H1 (cell line): ENCODE data around the gene CFDP1. TPM values are rescaled to one million over a fixed set of nuclear protein-coding genes. Genes with fewer than 3 reads are reported as not detected.

Source experiments
- CTCF ChIA-PET: fragments of 300-600 bp; sonication (Branson Sonifier 250); formaldehyde crosslinking; loops from one replicate; lab custom pipeline; 2021; ENCODE audit not compliant: partially characterized antibody; lab: Charles Lee
- POLR2A ChIA-PET: fragments of 300-600 bp; sonication (Branson Sonifier 250); formaldehyde crosslinking; loops from one replicate; lab custom pipeline; 2021; ENCODE audit warnings: inconsistent platforms; ENCODE audit not compliant: partially characterized antibody; lab: Charles Lee
- DNase-seq, 2 experiments: peaks; one replicate each; pipeline versions ENCODE4 v3.0.0 to v3.0.0-alpha.2; 2010 to 2022; ENCODE audit warnings: low spot score in 2 of 2, low read depth in 1 of 2, mixed read lengths in 1 of 2
- FAIRE-seq: peaks from 2 replicates; lab custom pipeline; 2011; peaks lifted over from hg19 to GRCh38; lab: Jason Lieb, UNC
- H2AFZ ChIP-seq: 2 replicates; pipeline ENCODE4 v1.8.1; 2012; ENCODE audit warnings: low read length, inconsistent platforms
- H2AK5ac ChIP-seq: 2 replicates; pipeline ENCODE4 v1.6.1; 2013; ENCODE audit warnings: low read depth, low read length
- H2BK120ac ChIP-seq: replicated peaks from 2 replicates; pipeline ENCODE3; 2013; ENCODE audit warnings: low read depth, low read length, inconsistent platforms
- H2BK12ac ChIP-seq: 2 replicates; pipeline ENCODE4 v1.6.1; 2013; ENCODE audit warnings: low read depth, low read length
- H2BK15ac ChIP-seq: 2 replicates; pipeline ENCODE4 v1.6.1; 2013; ENCODE audit warnings: low read length
- H2BK20ac ChIP-seq: 2 replicates; pipeline ENCODE4 v1.6.1; 2013; ENCODE audit warnings: low read length
- H2BK5ac ChIP-seq: 2 replicates; pipeline ENCODE4 v1.6.1; 2013; ENCODE audit warnings: low read depth, low read length
- H3K14ac ChIP-seq: 2 replicates; pipeline ENCODE4 v1.6.1; 2013; ENCODE audit warnings: inconsistent platforms; ENCODE audit not compliant: insufficient read length
- H3K18ac ChIP-seq: 2 replicates; pipeline ENCODE4 v1.6.1; 2013; ENCODE audit warnings: low read length; ENCODE audit errors: extremely low read depth
- H3K23ac ChIP-seq: 2 replicates; pipeline ENCODE4 v1.6.1; 2013; ENCODE audit warnings: inconsistent platforms; ENCODE audit not compliant: insufficient read length
- H3K23me2 ChIP-seq: 2 replicates; pipeline ENCODE4 v1.6.1; 2013; ENCODE audit warnings: low read depth, low read length
- H3K27ac ChIP-seq: 2 replicates; pipeline ENCODE4 v1.6.1; 2011; ENCODE audit warnings: low read depth, low read length, inconsistent platforms
- H3K27me3 ChIP-seq, 4 experiments: replicated peaks in 1 of 4; 1 replicate in 1 of 4; 2 replicates in 3 of 4; pipeline versions ENCODE4 v1.6.1 to v1.8.1; 2011 to 2013; ENCODE audit warnings: low read length in 3 of 4, mild to moderate bottlenecking in 3 of 4, inconsistent platforms in 2 of 4, mixed read lengths in 2 of 4, moderate library complexity in 1 of 4; ENCODE audit not compliant: control insufficient read depth in 3 of 4, insufficient read depth in 3 of 4; ENCODE audit errors: extremely low read depth in 1 of 4
- H3K36me3 ChIP-seq, 4 experiments: 2 replicates each; pipeline versions ENCODE4 v1.6.1 to v1.8.1; 2011 to 2013; ENCODE audit warnings: mild to moderate bottlenecking in 4 of 4, low read length in 3 of 4, moderate library complexity in 2 of 4, control low read depth in 1 of 4, inconsistent platforms in 1 of 4; ENCODE audit not compliant: insufficient read depth in 4 of 4, control insufficient read depth in 2 of 4
- H3K4ac ChIP-seq: replicated peaks from 2 replicates; pipeline ENCODE3; 2013; ENCODE audit warnings: low read length, low read depth, mixed read lengths, inconsistent platforms; ENCODE audit not compliant: insufficient read length
- H3K4me1 ChIP-seq, 4 experiments: replicated peaks in 1 of 4; 1 replicate in 1 of 4; 2 replicates in 3 of 4; pipeline versions ENCODE4 v1.6.1 to v1.8.1; 2011 to 2013; ENCODE audit warnings: low read length in 3 of 4, inconsistent platforms in 2 of 4, mixed read lengths in 1 of 4; ENCODE audit not compliant: insufficient read depth in 4 of 4, control insufficient read depth in 3 of 4
- H3K4me2 ChIP-seq, 2 experiments: 2 replicates each; pipeline versions ENCODE4 v1.6.1 to v1.8.1; 2011 to 2013; ENCODE audit warnings: low read depth in 2 of 2, low read length in 2 of 2, control low read depth in 1 of 2, inconsistent platforms in 1 of 2, mild to moderate bottlenecking in 1 of 2; ENCODE audit not compliant: insufficient read depth in 1 of 2
- H3K4me3 ChIP-seq, 4 experiments: fragments of 200-600, 300-600 bp in 1 of 4; sonication (generic), shearing (Covaris generic), sonication (Bioruptor Twin) in 1 of 4; 2 replicates each; pipeline versions ENCODE4 v1.5.1 to v1.8.1; 2011 to 2016; ENCODE audit warnings: low read length in 4 of 4, low read depth in 3 of 4, control low read depth in 2 of 4, inconsistent platforms in 2 of 4, mild to moderate bottlenecking in 2 of 4, mixed read lengths in 1 of 4, moderate library complexity in 1 of 4; ENCODE audit not compliant: insufficient read depth in 2 of 4; ENCODE audit errors: extremely low read depth in 1 of 4
- H3K56ac ChIP-seq: replicated peaks from 2 replicates; pipeline ENCODE3; 2013; ENCODE audit warnings: low read depth, mild to moderate bottlenecking, mixed read lengths, low read length, inconsistent platforms; ENCODE audit not compliant: insufficient read length
- H3K79me1 ChIP-seq: 2 replicates; pipeline ENCODE4 v1.6.1; 2013; ENCODE audit warnings: low read depth, low read length, control low read depth
- H3K79me2 ChIP-seq, 2 experiments: 2 replicates each; pipeline versions ENCODE4 v1.6.1 to v1.8.1; 2012 to 2013; ENCODE audit warnings: low read length in 2 of 2, mild to moderate bottlenecking in 2 of 2, inconsistent platforms in 1 of 2; ENCODE audit not compliant: insufficient read depth in 2 of 2, control insufficient read depth in 1 of 2
- H3K9ac ChIP-seq, 4 experiments: replicated peaks in 1 of 4; 1 replicate in 1 of 4; 2 replicates in 3 of 4; pipeline versions ENCODE4 v1.6.1 to v1.8.1; 2011 to 2013; ENCODE audit warnings: low read depth in 3 of 4, low read length in 3 of 4, control low read depth in 2 of 4, mild to moderate bottlenecking in 2 of 4, moderate library complexity in 2 of 4, inconsistent platforms in 1 of 4; ENCODE audit errors: extremely low read depth in 1 of 4
- H3K9me3 ChIP-seq, 2 experiments: 2 replicates each; pipeline versions ENCODE4 v1.6.1 to v1.8.1; 2012 to 2013; ENCODE audit warnings: mild to moderate bottlenecking in 2 of 2, moderate library complexity in 2 of 2, control low read depth in 1 of 2, inconsistent platforms in 1 of 2, low read depth in 1 of 2, low read length in 1 of 2, mixed read lengths in 1 of 2; ENCODE audit not compliant: insufficient read depth in 2 of 2
- H4K20me1 ChIP-seq, 2 experiments: replicated peaks in 1 of 2; 2 replicates each; pipeline versions ENCODE3 to v1.8.1; 2011 to 2013; ENCODE audit warnings: inconsistent platforms in 2 of 2, low read length in 2 of 2, mild to moderate bottlenecking in 1 of 2; ENCODE audit not compliant: insufficient read depth in 2 of 2, control insufficient read depth in 1 of 2
- H4K5ac ChIP-seq: 2 replicates; pipeline ENCODE4 v1.6.1; 2013; ENCODE audit warnings: low read length, low read depth, mixed read lengths, inconsistent platforms; ENCODE audit not compliant: insufficient read length
- H4K8ac ChIP-seq: 2 replicates; pipeline ENCODE4 v1.8.0; 2013; ENCODE audit warnings: mild to moderate bottlenecking, moderate library complexity, low read length, inconsistent platforms; ENCODE audit not compliant: insufficient read depth; ENCODE audit errors: extremely low read depth
- H4K91ac ChIP-seq: replicated peaks from 2 replicates; pipeline ENCODE3; 2013; ENCODE audit warnings: low read length, mixed read lengths, inconsistent platforms; ENCODE audit not compliant: insufficient read length
- BCL11A ChIP-seq, 2 experiments: IDR thresholded peaks; one replicate each; pipeline ENCODE4 v1.6.1; 2011; ENCODE audit warnings: low read depth in 2 of 2, low read length in 2 of 2, mild to moderate bottlenecking in 2 of 2
- CHD2 ChIP-seq: IDR thresholded peaks from 2 replicates; pipeline ENCODE4 v1.6.1; 2012; ENCODE audit warnings: low read length, improper control_type of control experiment
- EP300 ChIP-seq, 2 experiments: IDR thresholded peaks; 1 replicate in 1 of 2; 2 replicates in 1 of 2; pipeline ENCODE4 v1.6.1; 2011 to 2012; ENCODE audit warnings: low read depth in 2 of 2, low read length in 2 of 2, mild to moderate bottlenecking in 2 of 2, borderline replicate concordance in 1 of 2, inconsistent platforms in 1 of 2, moderate library complexity in 1 of 2
- EZH2 ChIP-seq: fragments of 200-600 bp; sonication (generic); IDR thresholded peaks from 2 replicates; pipeline ENCODE4 v1.7.1; 2012; ENCODE audit warnings: low read depth, mild to moderate bottlenecking, moderate library complexity, low read length, inconsistent platforms; ENCODE audit not compliant: severe bottlenecking
- FOSL1 ChIP-seq: IDR thresholded peaks from 2 replicates; pipeline ENCODE4 v1.6.1; 2011; ENCODE audit warnings: mild to moderate bottlenecking, low read depth, low read length, moderate library complexity; ENCODE audit not compliant: insufficient read depth
- GABPA ChIP-seq: IDR thresholded peaks from 2 replicates; pipeline ENCODE4 v1.6.1; 2011; ENCODE audit warnings: mild to moderate bottlenecking, low read length, moderate library complexity, borderline replicate concordance; ENCODE audit not compliant: insufficient read depth
- HDAC6 ChIP-seq: IDR thresholded peaks from one replicate; pipeline ENCODE4 v1.7.1; 2012; ENCODE audit warnings: low read depth, mild to moderate bottlenecking, inconsistent platforms, low read length, moderate library complexity
- PHF8 ChIP-seq: fragments of 200-600 bp; sonication (generic); conservative IDR thresholded peaks from 2 replicates; pipeline ENCODE4 v1.7.1; 2012; ENCODE audit warnings: low read depth, mild to moderate bottlenecking, inconsistent platforms, low read length, moderate library complexity
- RXRA ChIP-seq: IDR thresholded peaks from 2 replicates; pipeline ENCODE4 v1.6.1; 2011; ENCODE audit warnings: low read depth, mild to moderate bottlenecking, low read length, moderate library complexity; ENCODE audit not compliant: insufficient read depth
- SIN3A ChIP-seq, 2 experiments: IDR thresholded peaks in 1 of 2; conservative IDR thresholded peaks in 1 of 2; 2 replicates each; pipeline ENCODE4 v1.6.1; 2011 to 2012; ENCODE audit warnings: low read length in 2 of 2, improper control_type of control experiment in 1 of 2, low read depth in 1 of 2, mild to moderate bottlenecking in 1 of 2
- SP1 ChIP-seq: IDR thresholded peaks from 2 replicates; pipeline ENCODE4 v1.6.1; 2011; ENCODE audit warnings: low read depth, low read length
- SUZ12 ChIP-seq: fragments of 200-600 bp; sonication (generic); IDR thresholded peaks from 2 replicates; pipeline ENCODE4 v1.6.1; 2012; ENCODE audit warnings: mild to moderate bottlenecking, inconsistent platforms, low read length, moderate library complexity, mixed read lengths
- YY1 ChIP-seq: IDR thresholded peaks from 2 replicates; pipeline ENCODE4 v1.6.1; 2011; ENCODE audit warnings: low read depth, mild to moderate bottlenecking, low read length
- ZNF274 ChIP-seq: IDR thresholded peaks from 2 replicates; pipeline ENCODE4 v1.7.0; 2012; ENCODE audit warnings: low read length, borderline replicate concordance; ENCODE audit errors: extremely low read depth
- WGBS, 2 experiments: shearing (Covaris generic) in 1 of 2; methylation state at CpG; one replicate each; pipeline versions ENCODE4 v1.1.6 to v1.1.7; 2013 to 2015; ENCODE audit warnings: low lambda C conversion rate in 2 of 2, mixed read lengths in 2 of 2, inconsistent platforms in 1 of 2, low coverage in 1 of 2, missing lambda C conversion rate in 1 of 2; ENCODE audit not compliant: insufficient replicate concordance in 2 of 2, insufficient coverage in 1 of 2, insufficient read length in 1 of 2; ENCODE audit errors: extremely low coverage in 1 of 2, missing lambda C conversion rate in 1 of 2; 5-methylcytosine and 5-hydroxymethylcytosine counted together
- polyA plus RNA-seq, 7 experiments: library from polyadenylated mRNA; depleted of rRNA in 3 of 7; stranded (reverse) in 5 of 7; unstranded in 2 of 7; fragments of >200 nt in 5 of 7; fragments of 200-250 nt in 2 of 7; gene quantifications; 1 replicate in 5 of 7; 2 replicates in 1 of 7; 4 replicates in 1 of 7; pipeline versions ENCODE4 v1.2.1 to v1.2.3, GENCODE V29; 2011 to 2013; ENCODE audit warnings: missing spikeins in 2 of 7, mixed read lengths in 2 of 7
- total RNA-seq: library from RNA; stranded (reverse); fragmentation: NEBNext Ultra II Directional; extraction: Animal tissue kit (Norgen Biotek cat#: 25700); gene quantifications from 2 replicates; pipeline ENCODE4 v1.2.1, GENCODE V29; 2021

CFDP1 gene
- total and polyA plus RNA-seq, 2 of the 8 experiments (the other 6 are each of a cell fraction or from before 2014, with no cell fraction given) = 25.5 to 77.3 TPM

GRCh38 chr16:75288181-75288580 lies 145.1 kb downstream of the CFDP1 start:
- Histone ChIP-seq H3K4me1 (no peaks in the 10 kb centered on the region), H3K79me2 (no peaks in the 10 kb centered on the region), H3K27me3 (no peaks in the 10 kb centered on the region), H2BK15ac (no peak overlapping the region), H3K27ac (no peak overlapping the region), H3K14ac (no peak overlapping the region), H2AK5ac (no peak overlapping the region), H3K79me1 (no peaks in the 10 kb centered on the region), H2BK120ac (no peak overlapping the region), H2AFZ (no peak overlapping the region), H3K4ac (no peak overlapping the region), H3K23ac (no peak overlapping the region), H4K20me1 (peaks cover 0 to 4% of the 10 kb centered on the region in 2 experiments), H3K9me3 (no peaks in the 10 kb centered on the region), H2BK20ac (no peak overlapping the region), H4K8ac (no peak overlapping the region), H3K18ac (no peak overlapping the region), H3K23me2 (no peaks in the 10 kb centered on the region), H4K91ac (no peak overlapping the region), H4K5ac (no peak overlapping the region), H2BK5ac (no peak overlapping the region), H3K9ac (no peak overlapping the region), H3K4me2 (no peak overlapping the region), H2BK12ac (no peak overlapping the region), H3K56ac (no peak overlapping the region), H3K36me3 (peaks cover 3 to 20% (median 13%) of the 10 kb centered on the region in 4 experiments; a peak in 5 of 8 replicates), H3K4me3 (no peak overlapping the region)
- DNase-seq (no peak), FAIRE-seq (no peak)
- 93% methylated on average over 7 of the region's 7 CpGs; no CpG with 5 or more reads in 1 of the 2 experiments for WGBS, 2 experiments
- ChIA-PET CTCF (interaction anchor here (1.2 kb wide), 1 partner anchor 17 kb away, joined by 6 read pairs; no protein-coding TSS in a partner anchor), POLR2A (interaction anchor here (1.1 kb wide), 1 partner anchor 33 kb away, joined by 4 read pairs; no protein-coding TSS in a partner anchor)
- TF ChIP-seq SIN3A (conservative IDR thresholded peaks at IDR 0.05 in 1 of 2, IDR thresholded peaks at IDR 0.05 in 1 of 2; ENCODE audit: low read depth in 1 of 2, low read length in 2 of 2) (no peak), CHD2 (no peak), FOSL1 (no peak), BCL11A (IDR thresholded peaks at IDR 0.05; ENCODE audit: low read depth in 2 of 2, low read length in 2 of 2) (no peak), EP300 (IDR thresholded peaks at IDR 0.05; ENCODE audit: borderline replicate concordance in 1 of 2, low read depth in 2 of 2, low read length in 2 of 2) (no peak), SP1 (no peak), GABPA (no peak), PHF8 (no peak), YY1 (no peak), EZH2 (no peak), RXRA (no peak), HDAC6 (no peak), SUZ12 (no peak), ZNF274 (no peak)
